PC-9 (cell line): ENCODE data around the gene CD27. TPM values are rescaled to one million over a fixed set of nuclear protein-coding genes. Genes with fewer than 3 reads are reported as not detected.
"Not testable (repeated sequence)": the region's sequence is repeated elsewhere in the genome, so short reads cannot be mapped to it uniquely, and the experiment has no call there.

ENCODE experiments used
- BruUV-seq: library from RNA; stranded (reverse); fragments of 400-500 nt; replicated peaks from 2 replicates; lab custom pipeline; 2021; lab: Mats Ljungman, UMichigan
- CTCF ChIA-PET: fragments of 300-600 bp; sonication (Branson Sonifier 250); formaldehyde crosslinking; loops from one replicate; lab custom pipeline; 2022; ENCODE audit warnings: antibody characterized with exemption; lab: Charles Lee
- POLR2A ChIA-PET: fragments of 300-600 bp; sonication (Branson Sonifier 250); formaldehyde crosslinking; loops from one replicate; lab custom pipeline; 2022; ENCODE audit warnings: antibody characterized with exemption; ENCODE audit not compliant: unreplicated experiment; lab: Charles Lee
- DNase-seq, 2 experiments: peaks; one replicate each; pipeline versions ENCODE4 v3.0.0 to v3.0.0-alpha.2; 2015 to 2022; ENCODE audit warnings: mixed read lengths in 1 of 2
- H2AFZ ChIP-seq: fragments of 200-600 bp; sonication (generic); 2 replicates; pipeline ENCODE4 v1.8.1; 2017; ENCODE audit warnings: antibody characterized with exemption
- H3F3A ChIP-seq: fragments of 200-600 bp; sonication (generic); 2 replicates; pipeline ENCODE4 v1.8.1; 2017; ENCODE audit warnings: antibody characterized with exemption, mild to moderate bottlenecking, low read depth; ENCODE audit not compliant: insufficient read depth
- H3K27ac ChIP-seq: fragments of 200-600 bp; sonication (generic); 2 replicates; pipeline ENCODE4 v1.6.1; 2016; ENCODE audit warnings: mixed run types
- H3K27me3 ChIP-seq: fragments of 200-600 bp; sonication (generic); 2 replicates; pipeline ENCODE4 v1.6.1; 2016; ENCODE audit warnings: low read depth, mixed run types; ENCODE audit not compliant: insufficient read depth
- H3K36me3 ChIP-seq: fragments of 200-600 bp; sonication (generic); 2 replicates; pipeline ENCODE4 v1.6.1; 2016; ENCODE audit warnings: low read depth, mixed run types
- H3K4me1 ChIP-seq: fragments of 200-600 bp; sonication (generic); replicated peaks from 2 replicates; pipeline ENCODE4 v1.6.1; 2016; ENCODE audit warnings: mixed run types; ENCODE audit not compliant: insufficient read depth
- H3K4me2 ChIP-seq: fragments of 200-600 bp; sonication (generic); 2 replicates; pipeline ENCODE4 v1.6.1; 2017; ENCODE audit warnings: mixed run types
- H3K4me3 ChIP-seq: fragments of 200-600 bp; sonication (generic); 2 replicates; pipeline ENCODE4 v1.6.1; 2016; ENCODE audit warnings: mixed run types
- H3K79me2 ChIP-seq: fragments of 200-600 bp; sonication (generic); 2 replicates; pipeline ENCODE4 v1.6.1; 2017; ENCODE audit warnings: low read depth, mixed run types
- H3K9me2 ChIP-seq: fragments of 200-600 bp; sonication (generic); 2 replicates; pipeline ENCODE4 v1.8.1; 2017; ENCODE audit warnings: mild to moderate bottlenecking; ENCODE audit not compliant: insufficient read depth
- H3K9me3 ChIP-seq: fragments of 200-600 bp; sonication (generic); 2 replicates; pipeline ENCODE4 v1.8.1; 2016; ENCODE audit warnings: low read depth; ENCODE audit not compliant: insufficient read depth
- H4K20me1 ChIP-seq: fragments of 200-600 bp; sonication (generic); 2 replicates; pipeline ENCODE4 v1.8.1; 2017; ENCODE audit not compliant: insufficient read depth
- CTCF ChIP-seq: fragments of 200-600 bp; sonication (generic); conservative IDR thresholded peaks from 2 replicates; pipeline ENCODE4 v1.6.1; 2017; ENCODE audit warnings: mixed run types, antibody characterized with exemption, mild to moderate bottlenecking, moderate library complexity
- EZH2 ChIP-seq: fragments of 200-600 bp; sonication (generic); IDR thresholded peaks from 2 replicates; pipeline ENCODE4 v1.8.0; 2017; ENCODE audit warnings: antibody characterized with exemption, low read depth
- intact Hi-C: fragments of 100-400 bp; cut with micrococcal nuclease; formaldehyde crosslinking; loops from one replicate; pipeline ENCODE4 v1.10.0; 2022; ENCODE audit not compliant: unreplicated experiment
- total RNA-seq: library from RNA; stranded (reverse); gene quantifications from 2 replicates; pipeline ENCODE4 v1.2.3, GENCODE V29; 2021

The CD27 gene
- total RNA-seq, 1 experiment from 2014 or later, result not detected

- Histone ChIP-seq H3K4me1 (peaks cover 15% of the 10 kb centered on the region), H3F3A (peaks cover 12% of the 10 kb centered on the region), H4K20me1 (no peaks in the 10 kb centered on the region), H3K79me2 (no peaks in the 10 kb centered on the region; the same call in 1 of the 2 replicates), H3K27me3 (0 out of 2 replicates have a peak, but pooled peaks cover 6% of the 10 kb centered on the region), H2AFZ (no peak overlapping the region), H3K4me3 (no peak overlapping the region), H3K9me2 (no peaks in the 10 kb centered on the region), H3K27ac (no peak overlapping the region), H3K9me3 (no peaks in the 10 kb centered on the region), H3K36me3 (no peaks in the 10 kb centered on the region), H3K4me2 (no peak overlapping the region)
- DNase-seq, result no peak
- intact Hi-C loops, result loop anchor here (1.0 to 2.0 kb wide), 2 partner anchors 21 to 255 kb away; partner anchors contain the start of gene MRPL51
- POLR2A ChIA-PET, result no interaction called here
- CTCF ChIA-PET, result no interaction called here
- no TSS peak for BruUV-seq
- TF ChIP-seq EZH2 (no peak), CTCF (no peak)
Observed at GRCh38 chr12:6471989-6472360, 27.2 kb downstream of the CD27 start.

- no peaks in the 10 kb centered on the region for H4K20me1 ChIP-seq
- H3K4me3 ChIP-seq, result no peak overlapping the region
- no peak for DNase-seq
- no peaks in the 10 kb centered on the region for H3K9me2 ChIP-seq
- 0 out of 2 replicates have a peak, but pooled peaks cover 6% of the 10 kb centered on the region for H3K27me3 ChIP-seq
- no peak overlapping the region for H3K4me2 ChIP-seq
- peaks cover 15% of the 10 kb centered on the region for H3K4me1 ChIP-seq
- CTCF ChIA-PET, result no interaction called here
- no peaks in the 10 kb centered on the region; the same call in 1 of the 2 replicates for H3K79me2 ChIP-seq
- no peaks in the 10 kb centered on the region for H3K9me3 ChIP-seq
- no TSS peak for BruUV-seq
- H3K27ac ChIP-seq, result no peak overlapping the region
- TF ChIP-seq CTCF, result no peak
- TF ChIP-seq EZH2, result no peak
- intact Hi-C loops, result no loop called here
- H3F3A ChIP-seq, result peaks cover 12% of the 10 kb centered on the region
- POLR2A ChIA-PET, result no interaction called here
- H2AFZ ChIP-seq, result no peak overlapping the region
- H3K36me3 ChIP-seq, result no peaks in the 10 kb centered on the region
Observed at GRCh38 chr12:6472491-6472890, 27.7 kb downstream of the CD27 start.

- H4K20me1 ChIP-seq, H3K27ac ChIP-seq, H3K9me3 ChIP-seq, H3K4me3 ChIP-seq, CTCF ChIA-PET, H3K9me2 ChIP-seq, H3K4me2 ChIP-seq, intact Hi-C loops, H3F3A ChIP-seq, BruUV-seq, H3K4me1 ChIP-seq, POLR2A ChIA-PET, H3K79me2 ChIP-seq, H3K36me3 ChIP-seq, H2AFZ ChIP-seq, DNase-seq: not testable (repeated sequence)
- H3K27me3 ChIP-seq, result peaks cover 15% of the 10 kb centered on the region; the same call in 1 of the 2 replicates
Observed at GRCh38 chr12:6475233-6475975, 30.6 kb downstream of the CD27 start.
